Globus pallidus (tissue), 1 donor: Measurements from ENCODE around the gene ZNF768.
"Not testable (repeated sequence)": the region's sequence is repeated elsewhere in the genome, so short reads cannot be mapped to it uniquely, and the experiment has no call there.

ENCODE experiments used
- DNase-seq: peaks from one replicate; pipeline ENCODE4 v3.0.0-alpha.2; 2015; ENCODE audit warnings: low spot score

The ZNF768 gene

DNA sequence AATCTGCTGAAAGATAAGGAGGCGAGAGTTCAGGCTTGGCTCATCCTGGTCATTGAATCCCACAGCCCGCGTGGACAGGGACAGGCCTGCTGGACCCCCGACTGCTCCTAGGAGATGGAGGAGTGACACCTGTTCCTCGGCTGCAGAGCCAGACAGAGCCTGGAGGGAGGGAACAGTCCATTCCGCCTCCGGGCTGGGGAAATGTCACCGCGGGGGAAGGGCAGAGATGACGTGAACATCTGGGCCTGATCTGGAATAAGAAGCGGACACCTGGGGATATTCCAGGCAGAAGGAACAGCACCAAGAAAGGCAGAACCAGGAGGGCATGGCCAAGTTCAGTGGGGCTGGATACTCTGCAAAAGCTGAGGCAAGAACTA, 6.8 kb upstream of the ZNF768 start:
- no peak for DNase-seq

DNA sequence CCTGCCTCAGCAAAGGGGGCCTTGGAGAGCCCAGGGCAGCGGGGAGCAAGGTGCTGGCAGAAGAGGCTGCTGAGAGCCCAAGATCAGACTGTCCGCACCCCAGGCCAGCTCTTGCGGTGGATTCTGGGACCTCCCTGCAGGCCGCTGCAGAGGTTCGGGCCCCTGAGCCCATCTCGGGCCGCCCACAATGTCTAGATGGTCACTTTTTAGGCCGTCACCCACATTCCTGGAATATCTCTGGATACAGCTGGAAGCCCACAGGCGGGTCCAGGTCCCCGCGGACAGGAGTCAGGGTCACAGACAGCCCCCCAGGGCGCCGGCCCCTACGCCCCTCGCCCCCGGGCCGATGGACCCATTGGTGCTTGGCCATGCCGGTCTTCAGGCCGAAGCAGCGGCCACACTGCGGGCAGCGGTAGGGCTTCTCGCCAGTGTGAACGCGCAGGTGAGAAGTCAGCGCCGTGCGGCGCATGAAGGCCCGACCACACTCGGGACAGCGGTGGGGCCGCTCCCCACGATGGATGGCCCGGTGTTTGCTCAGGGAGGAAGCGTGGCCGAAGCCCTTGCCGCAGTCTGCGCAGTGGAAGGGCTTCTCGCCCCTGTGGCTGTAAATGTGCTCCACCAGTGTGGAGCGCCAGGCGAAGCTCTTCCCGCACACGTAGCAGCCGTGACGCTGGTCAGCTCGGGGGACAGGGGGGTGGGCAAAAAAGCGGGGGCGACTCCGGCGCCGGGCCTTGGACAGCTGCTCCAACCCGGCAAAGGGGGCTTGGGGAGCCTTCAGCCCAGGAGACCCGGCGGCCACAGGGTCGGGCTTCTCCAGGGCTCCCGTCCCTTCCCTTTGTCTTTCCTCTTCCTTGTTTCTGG, 6.1 kb upstream of the ZNF768 start:
- DNase-seq = no peak

DNA sequence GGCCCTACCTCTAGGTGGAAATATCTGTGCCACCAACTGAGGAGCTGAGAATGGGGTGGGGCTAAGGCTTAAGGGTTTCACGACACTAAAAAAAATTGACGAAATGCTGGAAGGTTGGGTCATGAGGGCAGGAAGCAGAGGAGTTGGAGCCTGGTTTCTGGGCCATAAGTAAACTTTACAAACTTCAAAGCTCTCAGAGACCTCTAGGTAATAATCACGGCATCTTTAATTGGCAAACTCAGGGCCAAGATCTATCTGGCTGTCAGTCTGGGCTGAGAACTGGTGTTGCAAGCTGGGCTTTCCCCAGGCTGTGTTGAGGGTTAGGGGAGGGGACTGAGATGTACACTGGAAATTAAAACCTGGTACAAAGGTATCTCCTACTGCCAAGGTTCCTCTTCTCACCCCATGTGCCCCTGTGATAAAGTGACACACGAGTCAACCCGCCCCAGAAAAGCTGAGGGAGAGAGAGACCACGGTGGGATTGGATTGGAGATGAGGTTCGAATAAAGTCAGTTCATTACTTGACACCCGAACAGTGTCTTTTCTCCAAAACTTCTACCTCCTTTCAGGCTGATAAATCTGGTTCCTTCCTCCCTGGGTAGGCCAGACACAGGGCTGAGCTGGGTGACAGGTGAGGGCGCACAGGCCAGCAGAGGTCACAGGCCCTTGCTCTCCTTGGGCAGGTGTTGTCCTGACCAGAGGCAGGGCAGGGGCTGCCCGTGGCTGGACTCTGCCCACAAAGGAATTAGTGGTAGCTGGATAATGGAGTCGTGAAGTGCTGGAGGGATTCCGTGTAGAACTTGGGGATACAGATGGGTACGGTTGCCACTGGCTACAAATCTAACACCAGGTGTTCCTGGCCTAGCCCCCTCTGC, 4.0 kb upstream of the ZNF768 start:
- no peak for DNase-seq

DNA sequence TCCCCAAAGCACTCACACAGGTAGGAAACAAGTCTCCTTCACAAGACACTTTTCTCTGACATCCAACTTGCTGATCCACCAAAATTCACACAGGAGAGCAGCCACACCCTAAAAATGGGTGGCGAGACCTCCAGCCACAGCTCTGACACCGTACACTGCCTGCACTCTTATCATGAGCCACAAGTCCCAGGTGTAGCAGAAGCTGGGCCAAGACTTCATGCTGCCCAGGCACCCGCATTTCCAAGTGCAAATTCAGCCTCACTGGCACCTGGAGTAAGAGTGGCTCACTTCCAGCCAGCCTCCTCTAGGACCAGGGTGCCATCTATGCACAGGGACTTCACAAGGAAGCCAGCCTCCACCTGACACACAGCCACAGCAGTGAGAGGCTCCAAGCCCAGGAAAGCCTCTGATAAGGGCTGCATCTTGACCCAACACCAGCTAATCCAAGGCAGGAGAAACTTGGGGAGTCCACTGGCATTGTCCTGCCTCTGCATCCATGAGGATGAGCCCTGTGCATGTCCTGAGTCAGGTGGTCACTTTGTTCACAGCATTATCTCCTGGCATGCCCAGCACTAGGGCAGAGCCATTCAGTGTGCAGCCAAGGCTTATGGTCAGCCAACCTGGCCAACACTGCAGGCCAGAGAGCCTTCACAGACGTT, 2.6 kb upstream of the ZNF768 start:
- DNase-seq = no peak

DNA sequence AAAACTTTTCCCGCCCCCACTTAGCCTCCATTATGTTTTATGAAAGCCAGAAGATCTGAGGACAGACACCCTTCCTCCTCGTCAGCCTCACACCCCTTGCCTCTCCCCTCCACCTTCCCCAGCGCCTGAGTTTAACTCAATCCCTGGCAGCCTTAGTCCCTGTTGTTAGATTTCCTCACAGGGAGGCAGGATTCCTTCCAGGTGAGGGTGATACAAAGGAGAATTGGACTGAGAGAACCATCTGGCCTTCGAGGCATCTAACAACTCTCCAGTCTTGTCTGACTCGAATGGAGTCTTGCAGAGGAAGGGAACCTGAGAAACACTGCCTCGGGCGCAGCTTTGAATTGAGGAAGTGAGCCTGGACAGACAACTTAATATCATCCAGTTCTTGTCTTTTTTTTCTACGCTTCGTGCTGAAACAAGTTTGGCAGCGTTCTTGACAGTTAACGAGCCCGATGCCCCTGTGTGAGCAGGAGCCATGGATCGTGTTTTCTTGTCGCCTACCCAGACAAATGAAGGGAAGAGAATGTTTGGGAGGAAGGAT, 1.3 kb upstream of the ZNF768 start:
- DNase-seq = no peak

DNA sequence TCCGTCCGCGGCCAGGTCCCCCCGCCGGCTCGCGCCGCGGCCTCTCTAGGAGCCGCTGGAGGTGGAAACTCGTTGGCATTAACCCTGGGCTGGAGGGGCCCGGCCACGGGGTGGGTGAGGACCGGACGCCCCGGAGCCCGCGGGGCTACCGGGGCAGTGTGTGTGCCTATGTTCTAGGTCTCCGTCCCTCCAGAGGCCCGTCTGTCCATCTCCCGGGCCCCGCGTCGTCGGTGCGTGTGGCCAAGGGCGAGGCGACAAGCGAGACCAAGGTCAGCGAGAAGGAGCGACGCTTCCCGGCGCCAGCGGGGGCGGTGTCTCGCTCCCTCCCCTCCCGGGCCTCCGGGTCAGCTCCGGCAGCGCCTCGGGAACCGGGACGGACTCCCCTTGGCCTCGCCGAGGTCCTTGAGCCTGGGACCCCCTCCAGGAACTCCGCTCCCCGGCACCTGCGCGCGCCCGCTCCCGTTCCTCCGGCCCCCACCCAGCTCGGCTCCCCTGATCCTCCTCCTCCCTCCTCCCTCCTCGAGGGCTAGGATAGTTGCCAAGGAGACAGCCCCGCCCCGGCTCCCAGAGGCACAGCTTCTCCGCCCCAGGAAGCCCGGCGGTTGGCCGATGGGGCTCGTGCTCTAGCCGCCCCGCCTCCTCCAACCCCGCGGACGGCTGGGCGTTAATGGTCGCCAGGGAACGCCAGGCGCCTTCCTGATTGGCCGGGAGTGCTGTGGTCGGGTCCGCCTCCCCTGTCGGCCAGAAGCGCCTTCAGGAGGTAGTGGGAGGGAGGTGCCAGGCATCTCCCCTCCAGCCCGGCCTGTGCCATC, 663 bp upstream of the ZNF768 start:
- peak; percentile 97 for DNase-seq

DNA sequence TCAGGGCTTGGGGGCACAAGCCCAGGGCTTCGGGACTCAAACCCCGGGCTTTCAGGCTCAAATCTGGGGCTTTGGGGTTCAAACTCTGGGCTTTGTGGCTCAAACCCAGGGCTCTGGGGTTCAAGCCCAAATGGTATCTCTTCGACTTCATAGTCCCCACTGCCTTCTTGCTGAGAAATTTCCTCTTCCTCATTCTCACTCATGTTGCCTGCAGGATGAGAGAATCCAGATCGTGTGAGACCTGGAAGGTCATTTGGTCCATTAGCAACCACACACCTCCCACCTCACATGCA, 576 bp downstream of the ZNF768 start:
- no peak for DNase-seq

DNA sequence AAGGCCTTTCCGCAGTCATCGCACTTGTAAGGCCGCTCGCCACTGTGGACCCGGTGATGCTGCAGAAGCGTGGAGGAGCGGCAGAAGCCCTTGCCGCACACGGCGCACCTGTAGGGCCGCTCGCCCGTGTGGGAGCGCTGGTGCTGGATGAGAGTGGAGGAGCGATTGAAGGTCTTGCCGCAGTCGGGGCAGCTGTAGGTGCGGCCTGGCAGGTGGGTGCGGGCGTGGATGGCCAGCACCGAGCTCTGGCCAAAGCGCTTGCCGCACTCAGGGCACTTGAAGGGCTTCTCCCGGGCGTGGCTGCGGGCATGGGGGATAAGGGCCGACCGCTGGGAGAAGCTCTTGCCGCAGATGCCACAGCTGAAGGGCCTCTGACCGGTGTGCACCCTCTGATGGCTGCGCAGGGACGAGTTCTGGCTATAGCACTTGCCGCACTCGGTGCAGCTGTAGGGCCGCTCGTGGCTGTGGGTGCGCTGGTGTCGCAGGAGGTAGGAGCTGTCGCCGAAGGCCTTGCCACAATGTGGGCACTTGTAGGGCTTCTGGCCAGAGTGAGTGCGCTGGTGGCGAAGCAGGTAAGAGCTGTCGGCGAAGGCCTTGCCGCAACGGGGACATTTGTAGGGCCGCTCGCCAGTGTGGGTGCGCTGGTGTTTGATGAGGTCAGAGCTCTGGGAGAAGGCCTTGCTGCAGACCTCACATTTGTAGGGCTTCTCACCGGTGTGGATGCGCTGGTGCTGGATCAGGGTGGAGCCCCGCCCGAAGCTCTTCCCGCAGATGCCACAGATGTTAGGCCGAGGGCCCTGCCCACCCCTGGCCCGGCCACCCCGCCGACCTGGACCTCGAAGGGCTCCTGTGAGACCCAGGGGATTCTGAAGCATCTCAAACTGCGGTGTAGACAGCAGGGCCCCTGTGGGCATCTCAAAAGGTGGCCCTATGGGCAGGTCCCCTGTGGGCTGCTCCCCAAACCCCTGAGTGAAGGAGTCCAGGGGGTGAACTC, 1.5 kb downstream of the ZNF768 start:
- DNase-seq = no peak

DNA sequence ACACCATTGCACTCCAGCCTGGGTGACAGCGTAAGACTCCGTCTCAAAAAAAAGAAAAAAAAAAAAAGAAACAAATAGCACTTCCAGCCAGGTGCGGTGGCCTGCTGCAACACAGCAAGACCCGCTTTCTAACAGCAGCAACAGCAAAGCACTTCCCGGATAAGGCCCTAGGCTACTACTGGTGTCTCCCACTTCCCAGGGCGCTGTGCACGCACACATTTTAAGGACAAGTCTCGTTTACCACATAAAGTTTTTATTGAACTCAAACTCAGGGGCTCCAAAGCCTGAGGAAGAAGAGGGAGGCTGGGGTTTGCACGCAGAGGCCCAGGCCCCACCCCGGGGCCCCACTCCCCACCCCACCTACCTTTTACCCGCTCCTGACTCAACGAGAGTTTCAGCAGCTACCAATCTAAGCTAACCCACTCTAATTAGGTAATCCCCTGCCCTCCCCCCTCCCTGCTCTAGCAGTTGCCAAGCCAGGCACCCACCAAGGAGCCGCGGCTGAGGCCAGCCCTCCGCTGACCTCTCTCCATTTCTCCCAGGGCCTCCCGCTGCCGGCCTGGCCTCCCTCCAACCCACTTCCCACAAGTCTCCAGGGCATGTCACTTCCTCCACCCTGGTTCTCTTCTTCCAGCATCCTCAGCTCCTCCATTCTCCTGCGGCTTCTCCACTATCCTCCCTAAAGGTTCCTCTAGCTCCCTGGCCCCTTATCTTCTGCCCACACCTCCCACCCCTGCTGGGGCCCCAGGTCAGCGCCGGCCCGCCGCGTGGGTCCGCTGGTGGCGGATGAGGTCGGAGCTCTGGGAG, 2.4 kb downstream of the ZNF768 start:
- no peak for DNase-seq

DNA sequence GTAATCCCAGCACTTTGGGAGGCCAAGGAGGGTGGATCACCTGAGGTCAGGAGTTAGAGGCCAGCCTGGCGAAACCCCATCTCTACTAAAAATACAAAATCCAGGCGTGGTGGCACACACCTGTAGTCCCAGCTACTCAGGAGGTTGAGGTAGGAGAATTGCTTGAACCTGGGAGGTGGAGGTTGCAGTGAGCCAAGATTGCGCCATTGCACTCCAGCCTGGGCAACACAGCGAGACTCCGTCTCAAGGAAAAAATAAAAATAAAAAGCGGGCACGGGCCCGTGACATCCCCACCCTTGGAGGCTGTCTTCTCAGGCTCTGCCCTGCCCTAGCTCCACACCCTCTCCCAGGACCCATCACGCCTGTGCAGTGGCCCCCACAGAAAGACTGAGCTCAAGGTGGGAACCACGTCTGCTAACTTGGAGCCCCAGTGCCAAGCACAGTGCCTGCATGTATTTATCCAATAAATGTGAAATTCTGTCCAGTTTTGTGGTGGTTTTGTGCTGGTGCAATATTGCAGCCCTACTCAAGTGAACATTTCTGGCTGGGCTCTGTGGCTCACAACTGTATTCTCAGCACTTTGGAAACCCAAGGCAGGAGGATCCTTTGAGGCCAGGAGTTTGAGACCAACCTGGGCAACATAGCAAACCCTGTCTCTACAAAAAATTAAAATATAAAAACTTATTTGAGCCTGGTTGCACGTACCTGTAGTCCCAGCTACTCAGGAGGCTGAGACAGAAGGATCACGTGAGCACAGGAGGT, 3.5 kb downstream of the ZNF768 start:
- DNase-seq = not testable (repeated sequence)

DNA sequence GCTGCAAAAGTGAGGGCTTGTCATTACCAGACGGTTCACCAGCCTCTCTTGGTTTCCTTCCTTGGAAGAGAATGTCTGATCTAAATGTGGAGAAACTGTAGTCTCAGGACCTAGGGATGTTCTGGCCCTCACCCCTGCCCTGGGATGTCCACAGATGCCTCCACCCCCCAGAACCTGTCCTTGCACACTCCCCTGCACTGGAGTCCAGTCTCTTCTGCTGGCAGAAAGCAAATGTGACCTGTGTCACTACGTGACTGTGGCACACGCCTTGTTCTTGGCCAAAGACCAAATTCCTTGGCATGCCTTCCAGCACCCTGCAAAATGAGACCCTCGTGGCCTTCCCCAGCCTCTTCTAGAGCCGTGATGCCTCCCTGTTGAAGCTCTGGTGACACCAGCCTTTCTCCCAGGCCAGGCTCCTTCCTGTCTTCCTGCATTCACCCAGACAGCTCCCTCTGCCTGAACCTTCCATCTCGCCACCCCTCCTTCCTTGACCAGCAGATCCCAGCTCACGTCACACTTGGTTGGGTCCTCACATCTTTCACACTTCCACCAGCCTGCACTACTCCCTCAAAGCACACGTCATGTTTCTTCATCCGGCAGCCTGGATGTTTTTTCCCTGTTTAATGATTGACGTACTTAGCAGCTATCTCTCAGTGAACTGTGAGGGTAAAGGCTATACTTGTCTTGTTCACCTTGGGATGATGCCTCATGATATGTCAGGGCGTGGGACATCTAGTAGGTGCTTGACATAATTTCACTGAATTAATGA, 4.3 kb downstream of the ZNF768 start:
- DNase-seq = no peak

DNA sequence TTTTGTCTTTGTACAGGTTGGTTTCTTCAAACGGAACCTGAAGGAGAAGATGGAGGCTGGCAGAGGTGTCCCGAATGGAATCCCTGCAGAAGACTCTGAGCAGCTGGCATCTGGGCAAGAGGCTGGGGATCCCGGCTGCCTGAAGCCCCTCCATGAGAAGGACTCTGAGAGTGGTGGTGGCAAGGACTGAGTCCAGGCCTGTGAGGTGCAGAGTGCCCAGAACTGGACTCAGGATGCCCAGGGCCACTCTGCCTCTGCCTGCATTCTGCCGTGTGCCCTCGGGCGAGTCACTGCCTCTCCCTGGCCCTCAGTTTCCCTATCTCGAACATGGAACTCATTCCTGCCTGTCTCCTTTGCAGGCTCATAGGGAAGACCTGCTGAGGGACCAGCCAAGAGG, 4.9 kb downstream of the ZNF768 start:
- no peak for DNase-seq

DNA sequence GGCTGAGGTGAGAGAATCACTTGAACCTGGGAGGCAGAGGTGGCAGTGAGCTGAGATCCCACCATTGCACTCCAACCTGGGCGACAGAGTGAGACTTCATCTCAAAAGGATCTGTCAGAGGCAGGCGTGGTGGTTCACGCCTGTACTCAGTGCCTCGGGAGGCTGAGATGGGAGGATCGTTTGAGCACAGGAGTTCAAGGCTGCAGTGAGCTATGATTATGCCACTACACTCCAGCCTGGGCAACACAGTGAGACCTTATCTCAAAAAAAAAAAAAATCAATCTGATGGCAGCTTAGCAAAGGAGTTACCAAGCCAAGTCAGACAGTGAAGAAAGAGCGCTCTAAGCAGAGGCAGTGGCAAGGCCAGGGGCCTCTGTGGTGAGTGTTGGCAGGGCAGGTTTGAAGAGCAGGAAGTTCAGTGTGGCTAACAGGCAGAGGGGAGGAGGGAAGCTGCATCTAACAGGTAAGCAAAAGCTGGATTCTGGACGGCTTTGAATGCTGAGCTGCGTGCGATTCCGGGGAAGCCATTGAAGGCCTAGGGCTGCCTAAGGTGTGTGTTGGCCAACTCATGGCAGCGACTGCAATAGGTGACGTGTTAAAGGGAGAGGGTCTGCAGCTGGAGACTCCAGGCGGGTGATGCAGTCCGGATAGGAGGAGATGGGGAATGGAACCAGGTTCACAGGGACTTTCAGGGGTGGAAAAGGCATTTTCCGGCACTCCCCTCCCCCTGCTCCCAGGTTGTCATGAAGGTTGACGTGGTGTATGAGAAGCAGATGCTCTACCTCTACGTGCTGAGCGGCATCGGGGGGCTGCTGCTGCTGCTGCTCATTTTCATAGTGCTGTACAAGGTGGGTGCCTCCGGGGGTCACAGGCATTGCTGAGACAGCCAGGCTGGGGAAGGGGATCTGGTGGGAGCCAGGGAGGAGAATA, 7.0 kb downstream of the ZNF768 start:
- no peak for DNase-seq

DNA sequence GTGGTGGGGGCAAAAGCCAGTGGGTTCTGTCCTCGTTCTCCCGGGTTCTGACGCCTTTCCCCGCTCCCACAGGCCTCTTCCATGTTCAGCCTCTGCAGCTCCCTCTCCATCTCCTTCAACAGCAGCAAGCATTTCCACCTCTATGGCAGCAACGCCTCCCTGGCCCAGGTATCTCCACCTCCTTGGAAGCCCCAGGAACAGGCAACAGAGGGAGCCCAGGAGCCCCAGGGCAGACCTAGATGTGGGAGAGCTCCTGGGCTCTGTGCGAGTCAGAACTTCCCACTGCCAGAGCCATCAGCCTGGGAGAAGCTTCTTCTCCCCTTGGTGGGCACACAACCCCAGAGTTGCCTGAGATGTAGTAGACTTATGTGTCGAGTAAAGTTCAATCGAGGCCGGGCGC, 7.8 kb downstream of the ZNF768 start:
- DNase-seq = no peak

DNA sequence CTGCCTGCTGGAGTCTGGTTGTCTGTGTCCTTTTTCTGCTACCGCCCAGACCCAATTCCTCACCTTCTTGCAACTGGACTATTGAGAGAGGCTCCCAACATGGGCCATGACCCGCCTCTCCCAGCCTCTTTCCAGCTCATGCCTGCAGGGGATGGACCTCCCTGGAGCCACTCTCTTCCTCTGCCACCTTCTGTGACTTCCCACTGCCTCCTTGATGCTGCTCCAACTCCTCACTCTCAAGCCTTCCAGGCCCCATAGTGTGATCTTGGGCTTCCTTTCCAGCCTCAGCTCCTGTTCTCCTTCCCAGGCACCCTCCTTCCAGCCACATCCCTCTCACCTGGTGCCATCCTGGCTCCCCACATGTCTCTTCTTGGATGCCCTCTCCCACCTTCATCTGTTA, 11.1 kb downstream of the ZNF768 start:
- DNase-seq = no peak

DNA sequence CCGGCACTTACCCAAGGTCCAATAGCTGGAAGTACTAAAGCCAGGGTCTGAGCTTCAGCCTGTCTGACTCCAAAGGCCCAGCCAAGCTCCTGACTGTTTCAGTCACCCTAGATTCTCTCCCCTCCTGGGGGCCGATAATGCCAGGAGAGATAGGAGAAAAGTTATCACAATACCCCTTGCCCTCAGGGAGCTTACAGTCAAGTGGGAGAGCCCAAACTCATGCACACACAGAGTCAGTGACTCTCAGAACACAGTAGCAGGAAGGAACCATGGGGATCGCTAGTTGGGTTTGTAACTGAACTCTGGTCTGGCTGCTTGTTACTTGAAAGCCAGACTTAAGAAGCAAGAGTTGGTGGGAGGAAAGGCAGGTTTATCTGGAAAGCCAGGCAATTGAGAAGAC, 14.9 kb downstream of the ZNF768 start:
- DNase-seq = no peak

DNA sequence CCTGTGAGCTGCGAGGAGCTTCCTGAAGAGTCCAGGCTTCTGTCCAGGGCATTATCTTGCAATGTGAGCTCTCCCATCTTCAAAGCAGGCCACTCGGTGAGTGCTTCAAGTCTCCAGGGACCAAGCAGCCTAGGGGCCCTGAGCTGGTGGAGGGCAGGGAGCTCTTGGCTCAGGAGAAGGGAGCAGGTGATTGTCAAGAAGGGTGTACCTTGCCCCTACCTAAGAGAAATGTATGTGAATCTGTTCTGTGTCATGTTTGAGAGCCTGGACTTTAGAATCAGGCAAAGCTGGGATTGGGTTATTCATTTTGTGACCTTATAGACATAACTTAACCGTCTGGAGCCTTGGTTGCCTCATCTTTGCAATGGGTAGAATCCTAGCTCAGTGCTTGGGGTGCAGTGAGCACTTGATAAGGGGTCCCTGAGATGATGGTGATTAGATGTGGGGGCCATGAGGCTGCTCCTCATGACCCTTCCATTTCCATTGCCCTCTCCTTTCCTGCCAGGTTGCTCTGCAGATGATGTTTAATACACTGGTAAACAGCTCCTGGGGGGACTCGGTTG, 15.9 kb downstream of the ZNF768 start:
- DNase-seq = no peak
